ENCODE results near the gene TMEM270. TPM values are rescaled to one million over a fixed set of nuclear protein-coding genes. Genes with fewer than 3 reads are reported as not detected.
A peak's percentile ranks its signal among the peaks of the same experiment; 100 is the strongest.

Gene TMEM270
- total and polyA plus RNA-seq, 10 of the 15 experiments (the other 5 are each of a cell fraction or from before 2014, with no cell fraction given) = not detected

GRCh38 chr7:73841689-73842066 is 19.3 kb upstream of the TMEM270 start:
- WGBS (ENCODE audit: insufficient coverage, insufficient replicate concordance, low lambda C conversion rate, missing lambda C conversion rate) = 74% methylated on average over 15 of the region's 15 CpGs
- ChIA-PET CTCF (interaction anchor here (1.1 kb wide), 1 partner anchor 185 kb away, joined by 3 read pairs; no protein-coding TSS in a partner anchor), SMC1A (ENCODE audit: uncharacterized antibody, unreplicated experiment) (no interaction called here), RAD21 (ENCODE audit: unreplicated experiment) (no interaction called here), POLR2A (no interaction called here)
- Histone ChIP-seq H3K79me2 (ENCODE audit: control insufficient read depth, insufficient read depth, low read length) (no peaks in the 10 kb centered on the region), H3K36me3 (ENCODE audit: control insufficient read depth in 2 of 2, insufficient read depth in 2 of 2, low read length in 1 of 2) (no peaks in the 10 kb centered on the region), H2AFZ (ENCODE audit: control insufficient read depth, low read depth, low read length) (peak overlapping the region; percentile 76; the same call in 1 of the 2 replicates), H3K4me2 (ENCODE audit: control insufficient read depth, insufficient read depth) (peak overlapping the region; percentile 89), H4K20me1 (ENCODE audit: control insufficient read depth, insufficient read depth) (no peaks in the 10 kb centered on the region), H3K9me3 (replicated peaks; ENCODE audit: control insufficient read depth, insufficient read depth, low read length) (no peaks in the 10 kb centered on the region), H3K4me3 (peak overlapping the region; percentile 72; the same call in 1 of the 2 replicates), H3K4me1 (ENCODE audit: control insufficient read depth, insufficient read depth, low read length) (peaks cover 18% of the 10 kb centered on the region), H3K9ac (ENCODE audit: control insufficient read depth, insufficient read depth, low read length) (no peak overlapping the region; the same call in 1 of the 2 replicates), H3K27me3 (replicated peaks in 1 of 2; ENCODE audit: control insufficient read depth in 2 of 2, insufficient read depth in 2 of 2, low read length in 1 of 2) (no peaks in the 10 kb centered on the region), H3K27ac (ENCODE audit: control insufficient read depth, insufficient read depth) (0 out of 2 replicates have a peak overlapping the region, but pooled peaks have one; percentile 39)
- no peak for ATAC-seq
- no TSS peak for BruUV-seq (replicated peaks)
- in situ Hi-C loops (cut with MboI) (no loop called here), intact Hi-C loops (cut with micrococcal nuclease; ENCODE audit: unreplicated experiment) (no loop called here)
- FAIRE-seq = no peak
- DNase-seq (ENCODE audit: low read depth, low spot score) = no peak
- TF ChIP-seq USF1 (IDR thresholded peaks at IDR 0.05; ENCODE audit: borderline replicate concordance, extremely low read length, insufficient read depth, low read depth, low read length) (no peak), SREBF1 (IDR thresholded peaks at IDR 0.05; ENCODE audit: low read length) (no peak), MLLT1 (IDR thresholded peaks at IDR 0.05) (no peak), KDM1A (IDR thresholded peaks at IDR 0.05; ENCODE audit: borderline replicate concordance) (no peak), ZNF217 (IDR thresholded peaks at IDR 0.05) (no peak), MAX (IDR thresholded peaks at IDR 0.05; ENCODE audit: low read depth, low read length) (no peak), E2F8 (IDR thresholded peaks at IDR 0.05; ENCODE audit: low read depth, partially characterized antibody) (no peak), RUNX3 (IDR thresholded peaks at IDR 0.05; ENCODE audit: low read length) (no peak), SRF (IDR thresholded peaks at IDR 0.05; ENCODE audit: low read depth in 2 of 2, low read length in 2 of 2) (no peak), MYB (IDR thresholded peaks at IDR 0.05; ENCODE audit: borderline replicate concordance, low read depth, low read length) (no peak), PAX8 (IDR thresholded peaks at IDR 0.05) (no peak), NR2C2 (IDR thresholded peaks at IDR 0.05; ENCODE audit: borderline replicate concordance, control insufficient read depth, insufficient read length, low read depth) (no peak), USF2 (IDR thresholded peaks at IDR 0.05; ENCODE audit: borderline replicate concordance, low read depth, low read length) (no peak), CREB1 (IDR thresholded peaks at IDR 0.05; ENCODE audit: low read depth) (no peak), ZSCAN29 (IDR thresholded peaks at IDR 0.05) (no peak), ZNF24 (IDR thresholded peaks at IDR 0.05) (no peak), CTCF (IDR thresholded peaks at IDR 0.05 in 2 of 3, conservative IDR thresholded peaks at IDR 0.05 in 1 of 3; ENCODE audit: control insufficient read depth in 2 of 3, extremely low read depth in 1 of 3, insufficient read depth in 1 of 3, low read depth in 3 of 3, low read length in 3 of 3) (no peak)
